HEK293 (cell line): ENCODE data around the gene FAM107A.
A peak's percentile ranks its signal among the peaks of the same experiment; 100 is the strongest.

Source experiments
- CTCF ChIA-PET: fragments of 350-600 bp; formaldehyde crosslinking; extraction: SDS; loops from one replicate; lab custom pipeline; 2021; ENCODE audit warnings: antibody characterized with exemption; lab: Yijun Ruan, JAX
- POLR2A ChIA-PET: fragments of 300-600 bp; formaldehyde crosslinking; extraction: SDS; loops from one replicate; lab custom pipeline; 2020; ENCODE audit warnings: antibody characterized with exemption, inconsistent platforms; lab: Yijun Ruan, JAX
- H3K27ac ChIP-seq: fragments of 200-500 bp; sonication (Bioruptor generic); 2 replicates; pipeline ENCODE4 v1.5.1; 2014; ENCODE audit warnings: low read depth, low read length, control low read depth, inconsistent platforms; ENCODE audit errors: extremely low read depth
- H3K36me3 ChIP-seq, 2 experiments: fragments of 200-500 bp in 1 of 2; sonication (Bioruptor generic) in 1 of 2; 1 replicate in 1 of 2; 2 replicates in 1 of 2; pipeline ENCODE4 v1.5.1; 2014 to 2017; ENCODE audit warnings: inconsistent platforms in 2 of 2, low read length in 2 of 2; ENCODE audit not compliant: control insufficient read depth in 2 of 2, insufficient read depth in 1 of 2
- H3K4me1 ChIP-seq: fragments of 200-500 bp; sonication (Bioruptor generic); 2 replicates; pipeline ENCODE4 v1.5.1; 2014; ENCODE audit warnings: mild to moderate bottlenecking, low read length, inconsistent platforms; ENCODE audit not compliant: control insufficient read depth, insufficient read depth
- H3K4me3 ChIP-seq: 2 replicates; pipeline ENCODE4 v1.5.1; 2011; ENCODE audit warnings: low read depth, mild to moderate bottlenecking, control low read depth, low read length, moderate library complexity
- H3K9me3 ChIP-seq: fragments of 200-500 bp; sonication (Bioruptor generic); 2 replicates; pipeline ENCODE4 v1.5.1; 2014; ENCODE audit warnings: low read depth, low read length, inconsistent platforms; ENCODE audit not compliant: control insufficient read depth, insufficient read depth
- CTCF ChIP-seq: fragments of 450-650 bp; formaldehyde crosslinking; IDR thresholded peaks from 2 replicates; pipeline ENCODE4 v1.5.1; 2016; ENCODE audit warnings: missing biosample characterization, missing genetic modification characterization
- EGR2 ChIP-seq: fragments of 450-650 bp; formaldehyde crosslinking; IDR thresholded peaks from 2 replicates; pipeline ENCODE4 v1.5.1; 2016; ENCODE audit warnings: low read depth, missing biosample characterization, missing genetic modification characterization
- ELK4 ChIP-seq: IDR thresholded peaks from 2 replicates; pipeline ENCODE4 v1.6.1; 2011; ENCODE audit warnings: mild to moderate bottlenecking, low read depth, low read length, borderline replicate concordance
- IKZF3 ChIP-seq: fragments of 450-650 bp; IDR thresholded peaks from 2 replicates; pipeline ENCODE4 v1.5.0; 2018; ENCODE audit warnings: missing biosample characterization, mild to moderate bottlenecking, missing genetic modification characterization, moderate library complexity
- REPIN1 ChIP-seq: fragments of 450-650 bp; formaldehyde crosslinking; IDR thresholded peaks from 2 replicates; pipeline ENCODE4 v1.5.1; 2017; ENCODE audit warnings: missing biosample characterization, missing genetic modification characterization, low read depth
- SCRT2 ChIP-seq: fragments of 450-650 bp; formaldehyde crosslinking; IDR thresholded peaks from 2 replicates; pipeline ENCODE4 v1.5.1; 2016; ENCODE audit warnings: missing biosample characterization, missing genetic modification characterization
- SP2 ChIP-seq: fragments of 450-650 bp; formaldehyde crosslinking; IDR thresholded peaks from 2 replicates; pipeline ENCODE4 v1.5.1; 2016; ENCODE audit warnings: missing biosample characterization, missing genetic modification characterization
- TRIM28 ChIP-seq: IDR thresholded peaks from 2 replicates; pipeline ENCODE4 v1.6.1; 2011; ENCODE audit warnings: low read length, control low read depth, borderline replicate concordance
- YY1 ChIP-seq: fragments of 450-650 bp; formaldehyde crosslinking; IDR thresholded peaks from 2 replicates; pipeline ENCODE4 v1.5.1; 2018; ENCODE audit warnings: missing biosample characterization, missing genetic modification characterization
- ZBTB17 ChIP-seq: fragments of 450-650 bp; formaldehyde crosslinking; IDR thresholded peaks from 2 replicates; pipeline ENCODE4 v1.5.1; 2016; ENCODE audit warnings: missing biosample characterization, missing genetic modification characterization
- ZBTB21 ChIP-seq: fragments of 450-650 bp; formaldehyde crosslinking; IDR thresholded peaks from 2 replicates; pipeline ENCODE4 v1.5.1; 2017; ENCODE audit warnings: missing biosample characterization, missing genetic modification characterization
- ZBTB26 ChIP-seq: fragments of 450-650 bp; formaldehyde crosslinking; optimal IDR thresholded peaks from 2 replicates; pipeline ENCODE3; 2016; ENCODE audit warnings: missing biosample characterization, mild to moderate bottlenecking, missing genetic modification characterization
- ZBTB48 ChIP-seq: fragments of 450-650 bp; formaldehyde crosslinking; IDR thresholded peaks from 2 replicates; pipeline ENCODE4 v1.5.1; 2016; ENCODE audit warnings: missing biosample characterization, missing genetic modification characterization
- ZBTB8A ChIP-seq: fragments of 450-650 bp; formaldehyde crosslinking; IDR thresholded peaks from 2 replicates; pipeline ENCODE4 v1.5.1; 2016; ENCODE audit warnings: missing biosample characterization, missing genetic modification characterization
- ZFHX2 ChIP-seq: fragments of 450-650 bp; formaldehyde crosslinking; conservative IDR thresholded peaks from 2 replicates; pipeline ENCODE4 v1.5.1; 2016; ENCODE audit warnings: missing biosample characterization, missing genetic modification characterization
- ZNF121 ChIP-seq: fragments of 450-650 bp; formaldehyde crosslinking; IDR thresholded peaks from 2 replicates; pipeline ENCODE4 v1.5.1; 2016; ENCODE audit warnings: missing biosample characterization, missing genetic modification characterization
- ZNF18 ChIP-seq: fragments of 450-650 bp; formaldehyde crosslinking; IDR thresholded peaks from 2 replicates; pipeline ENCODE4 v1.5.1; 2016; ENCODE audit warnings: missing biosample characterization, missing genetic modification characterization
- ZNF184 ChIP-seq: fragments of 450-650 bp; IDR thresholded peaks from 2 replicates; pipeline ENCODE4 v1.5.1; 2018; ENCODE audit warnings: missing biosample characterization, mild to moderate bottlenecking, missing genetic modification characterization
- ZNF335 ChIP-seq: fragments of 450-650 bp; formaldehyde crosslinking; conservative IDR thresholded peaks from 2 replicates; pipeline ENCODE4 v1.5.1; 2016; ENCODE audit warnings: missing biosample characterization, missing genetic modification characterization
- ZNF341 ChIP-seq: fragments of 450-650 bp; formaldehyde crosslinking; IDR thresholded peaks from 2 replicates; pipeline ENCODE4; 2016; ENCODE audit warnings: low read depth, missing biosample characterization, missing genetic modification characterization
- ZNF394 ChIP-seq: fragments of 450-650 bp; formaldehyde crosslinking; IDR thresholded peaks from 2 replicates; pipeline ENCODE4 v1.5.1; 2016; ENCODE audit warnings: missing biosample characterization, missing genetic modification characterization, mild to moderate bottlenecking, moderate library complexity, borderline replicate concordance
- ZNF398 ChIP-seq: fragments of 450-650 bp; formaldehyde crosslinking; IDR thresholded peaks from 2 replicates; pipeline ENCODE4 v1.5.1; 2017; ENCODE audit warnings: missing biosample characterization, missing genetic modification characterization
- ZNF473 ChIP-seq: fragments of 450-650 bp; formaldehyde crosslinking; IDR thresholded peaks from 2 replicates; pipeline ENCODE4 v1.5.1; 2017; ENCODE audit warnings: missing biosample characterization, missing genetic modification characterization
- ZNF600 ChIP-seq: fragments of 450-650 bp; formaldehyde crosslinking; IDR thresholded peaks from 2 replicates; pipeline ENCODE4 v1.5.1; 2016; ENCODE audit warnings: missing biosample characterization, missing genetic modification characterization
- ZNF677 ChIP-seq: fragments of 450-650 bp; IDR thresholded peaks from 2 replicates; pipeline ENCODE4 v1.5.0; 2018; ENCODE audit warnings: missing biosample characterization, mild to moderate bottlenecking, missing genetic modification characterization, moderate library complexity
- ZSCAN30 ChIP-seq: fragments of 450-650 bp; IDR thresholded peaks from 2 replicates; pipeline ENCODE4 v1.5.1; 2018; ENCODE audit warnings: missing biosample characterization, mild to moderate bottlenecking, missing genetic modification characterization, moderate library complexity
- ZSCAN5A ChIP-seq: fragments of 450-650 bp; formaldehyde crosslinking; IDR thresholded peaks from 2 replicates; pipeline ENCODE4 v1.5.1; 2016; ENCODE audit warnings: missing biosample characterization, missing genetic modification characterization
- ZXDB ChIP-seq: fragments of 450-650 bp; formaldehyde crosslinking; IDR thresholded peaks from 2 replicates; pipeline ENCODE4 v1.5.1; 2016; ENCODE audit warnings: missing biosample characterization, missing genetic modification characterization

The FAM107A gene

GRCh38 chr3:58585994-58586393 lies 8.8 kb upstream of the FAM107A start (continued):
- no peak for TF ChIP-seq ZSCAN5A (tag by site-specific recombination)
- no peak for TF ChIP-seq ZBTB21 (tag by site-specific recombination)
- TF ChIP-seq ZNF121: no peak
- TF ChIP-seq IKZF3: no peak
- TF ChIP-seq, all 188 proteins: peak for 0

- peak overlapping the region; percentile 37 for H3K4me3 ChIP-seq
- CTCF ChIA-PET: interaction anchor here (0.7 to 1.9 kb wide), 8 partner anchors 9 to 297 kb away, joined by 3 to 8 read pairs (median 3); partner anchors contain the start of gene FAM107A
- H3K4me1 ChIP-seq: 0 out of 2 replicates have a peak, but pooled peaks cover 3% of the 10 kb centered on the region
- no peak overlapping the region for H3K27ac ChIP-seq
- H3K36me3 ChIP-seq: no peaks in the 10 kb centered on the region
- H3K9me3 ChIP-seq: no peaks in the 10 kb centered on the region
- TF ChIP-seq ZNF341 (peak; percentile 66), SCRT2 (peak; percentile 85), ZNF335 (tag by site-specific recombination) (peak; percentile 69), TRIM28 (peak; percentile 65; the same call in 1 of the 2 replicates), ZFHX2 (tag by site-specific recombination) (peak; percentile 77), ZNF398 (tag by site-specific recombination) (peak; percentile 67), REPIN1 (no peak), ZNF394 (tag by site-specific recombination) (peak; percentile 80), ZNF18 (tag by site-specific recombination) (no peak), ZBTB26 (tag by site-specific recombination) (peak; percentile 73), ZNF600 (tag by site-specific recombination) (0 out of 2 replicates have a peak, but pooled peaks have one; percentile 5), YY1 (no peak), EGR2 (tag by site-specific recombination) (peak; percentile 61), ZXDB (tag by site-specific recombination) (0 out of 2 replicates have a peak, but pooled peaks have one; percentile 37), SP2 (tag by site-specific recombination) (peak; percentile 61), ZNF677 (no peak), ELK4 (no peak), ZBTB8A (tag by site-specific recombination) (peak; percentile 69), CTCF (tag by site-specific recombination) (peak; percentile 72), ZBTB17 (tag by site-specific recombination) (peak; percentile 44), ZNF184 (tag by site-specific recombination) (no peak), ZBTB48 (peak; percentile 60), ZSCAN30 (tag by site-specific recombination) (peak; percentile 70), ZNF473 (tag by site-specific recombination) (no peak)
- POLR2A ChIA-PET: no interaction called here
Measured at GRCh38 chr3:58585005-58585786, 8.0 kb upstream of the FAM107A start.
